ENCODE results near the gene LRR1. TPM values are rescaled to one million over a fixed set of nuclear protein-coding genes. Genes with fewer than 3 reads are reported as not detected.

The LRR1 gene
- total RNA-seq: 10 to 100 TPM in 4 of 8 experiments, 1 to 10 TPM in 4; 6.0 to 26.8 (median 10.5) TPM

- peak; percentile 72 to 88 (median 85) for ATAC-seq (replicated peaks in 6 of 8)
Observed at GRCh38 chr14:49598485-49599300, at the start of gene LRR1. TSS of gene LRR1 (plus strand) at chr14:49598940. CDS start at chr14:49599021, 81 bp downstream.

GRCh38 chr14:49549446-49549845 is 49.3 kb upstream of the LRR1 start:
- 0 to 100% (median 67%) methylated on average over 1 of the region's 1 CpG; no CpG with 5 or more reads in 6 of the 10 experiments for WGBS, 10 experiments
- no peak overlapping the region for H3K27ac ChIP-seq
- H3K4me3 ChIP-seq: no peak overlapping the region
- no peak for ATAC-seq (replicated peaks in 6 of 8)
- peaks cover 10 to 14% of the 10 kb centered on the region in 2 donors for H3K4me1 ChIP-seq (replicated peaks in 1 of 2)
- in situ Hi-C loops (cut with MboI; ENCODE audit: low pct_unique_long_range_greater_than_20kb in 2 of 9, low sequenced_read_pairs in 9 of 9, unreplicated experiment in 9 of 9): no loop called here

More at GRCh38 chr14:49598485-49599300, at the start of gene LRR1:
- in situ Hi-C loops (cut with MboI; ENCODE audit: low pct_unique_long_range_greater_than_20kb in 2 of 9, low sequenced_read_pairs in 9 of 9, unreplicated experiment in 9 of 9): no loop called here
- 0 to 7% (median 0%) methylated on average over 1 to 13 of the region's 77 CpGs; no CpG with 5 or more reads in 3 of the 10 experiments for WGBS, 10 experiments
- Histone ChIP-seq H3K4me1 (replicated peaks in 1 of 2) (peaks cover 0 to 4% of the 10 kb centered on the region in 2 donors), H3K27ac (peak within 1 kb of the TSS; percentile 96), H3K4me3 (peak within 1 kb of the TSS; percentile 74 to 97 (median 87))

GRCh38 chr14:49549881-49550280 is 48.9 kb upstream of the LRR1 start:
- Histone ChIP-seq H3K27ac (peak overlapping the region in 1 of 2 donors; percentile 7), H3K4me3 (no peak overlapping the region), H3K4me1 (replicated peaks in 1 of 2) (peaks cover 10 to 14% of the 10 kb centered on the region in 2 donors)
- in situ Hi-C loops (cut with MboI; ENCODE audit: low pct_unique_long_range_greater_than_20kb in 2 of 9, low sequenced_read_pairs in 9 of 9, unreplicated experiment in 9 of 9): no loop called here
- peak in 6 of 8 experiments; percentile 27 to 94 (median 61) for ATAC-seq (replicated peaks in 6 of 8)
- WGBS, 10 experiments: 0 to 80% (median 17%) methylated on average over 1 to 3 of the region's 4 CpGs; no CpG with 5 or more reads in 1 of the 10 experiments

GRCh38 chr14:49550286-49551184 is 48.2 kb upstream of the LRR1 start:
- no peak overlapping the region for H3K27ac ChIP-seq
- H3K4me1 ChIP-seq (replicated peaks in 1 of 2): peaks cover 10 to 14% of the 10 kb centered on the region in 2 donors
- H3K4me3 ChIP-seq: no peak overlapping the region
- in situ Hi-C loops (cut with MboI; ENCODE audit: low pct_unique_long_range_greater_than_20kb in 2 of 9, low sequenced_read_pairs in 9 of 9, unreplicated experiment in 9 of 9): no loop called here
- WGBS, 10 experiments: 13 to 100% (median 56%) methylated on average over 1 to 5 of the region's 5 CpGs
- peak in 5 of 8 experiments; percentile 32 to 53 (median 43) for ATAC-seq (replicated peaks in 6 of 8)

GRCh38 chr14:49551569-49551968 is 47.2 kb upstream of the LRR1 start:
- 17 to 100% (median 100%) methylated on average over 1 to 2 of the region's 2 CpGs; no CpG with 5 or more reads in 3 of the 10 experiments for WGBS, 10 experiments
- Histone ChIP-seq H3K27ac (no peak overlapping the region), H3K4me3 (no peak overlapping the region), H3K4me1 (replicated peaks in 1 of 2) (peaks cover 10 to 14% of the 10 kb centered on the region in 2 donors)
- in situ Hi-C loops (cut with MboI; ENCODE audit: low pct_unique_long_range_greater_than_20kb in 2 of 9, low sequenced_read_pairs in 9 of 9, unreplicated experiment in 9 of 9): no loop called here
- no peak for ATAC-seq (replicated peaks in 6 of 8)

GRCh38 chr14:49553106-49553505 is 45.6 kb upstream of the LRR1 start:
- Histone ChIP-seq H3K4me1 (replicated peaks in 1 of 2) (peaks cover 10 to 14% of the 10 kb centered on the region in 2 donors), H3K27ac (no peak overlapping the region), H3K4me3 (no peak overlapping the region)
- no peak for ATAC-seq (replicated peaks in 6 of 8)
- in situ Hi-C loops (cut with MboI; ENCODE audit: low pct_unique_long_range_greater_than_20kb in 2 of 9, low sequenced_read_pairs in 9 of 9, unreplicated experiment in 9 of 9): no loop called here

GRCh38 chr14:49553892-49554291 is 44.8 kb upstream of the LRR1 start:
- Histone ChIP-seq H3K4me1 (replicated peaks in 1 of 2) (peaks cover 10 to 14% of the 10 kb centered on the region in 2 donors), H3K4me3 (no peak overlapping the region), H3K27ac (no peak overlapping the region)
- no peak for ATAC-seq (replicated peaks in 6 of 8)
- in situ Hi-C loops (cut with MboI; ENCODE audit: low pct_unique_long_range_greater_than_20kb in 2 of 9, low sequenced_read_pairs in 9 of 9, unreplicated experiment in 9 of 9): no loop called here
- WGBS, 10 experiments: 0 to 95% (median 64%) methylated on average over 1 to 3 of the region's 3 CpGs; no CpG with 5 or more reads in 3 of the 10 experiments

- no peak for ATAC-seq (replicated peaks in 6 of 8)
- Histone ChIP-seq H3K4me1 (replicated peaks in 1 of 2) (no peaks in the 10 kb centered on the region), H3K4me3 (no peak overlapping the region), H3K27ac (no peak overlapping the region)
- WGBS, 10 experiments: 31 to 100% (median 92%) methylated on average over 1 to 6 of the region's 6 CpGs; no CpG with 5 or more reads in 1 of the 10 experiments
- in situ Hi-C loops (cut with MboI; ENCODE audit: low pct_unique_long_range_greater_than_20kb in 2 of 9, low sequenced_read_pairs in 9 of 9, unreplicated experiment in 9 of 9): no loop called here
Observed at GRCh38 chr14:49559979-49560768, 38.6 kb upstream of the LRR1 start.

GRCh38 chr14:49566714-49567113 is 32.0 kb upstream of the LRR1 start:
- ATAC-seq (replicated peaks in 6 of 8): no peak
- Histone ChIP-seq H3K27ac (no peak overlapping the region), H3K4me1 (replicated peaks in 1 of 2) (no peaks in the 10 kb centered on the region), H3K4me3 (no peak overlapping the region)
- in situ Hi-C loops (cut with MboI; ENCODE audit: low pct_unique_long_range_greater_than_20kb in 2 of 9, low sequenced_read_pairs in 9 of 9, unreplicated experiment in 9 of 9): no loop called here
- 83 to 100% (median 90%) methylated on average over 1 to 10 of the region's 12 CpGs; no CpG with 5 or more reads in 6 of the 10 experiments for WGBS, 10 experiments

GRCh38 chr14:49569281-49569680 is 29.5 kb upstream of the LRR1 start:
- no peaks in the 10 kb centered on the region for H3K4me1 ChIP-seq (replicated peaks in 1 of 2)
- H3K27ac ChIP-seq: no peak overlapping the region
- in situ Hi-C loops (cut with MboI; ENCODE audit: low pct_unique_long_range_greater_than_20kb in 2 of 9, low sequenced_read_pairs in 9 of 9, unreplicated experiment in 9 of 9): no loop called here
- WGBS, 10 experiments: 0 to 100% (median 95%) methylated on average over 1 to 3 of the region's 3 CpGs; no CpG with 5 or more reads in 1 of the 10 experiments
- H3K4me3 ChIP-seq: no peak overlapping the region
- ATAC-seq (replicated peaks in 6 of 8): no peak

- in situ Hi-C loops (cut with MboI; ENCODE audit: low pct_unique_long_range_greater_than_20kb in 2 of 9, low sequenced_read_pairs in 9 of 9, unreplicated experiment in 9 of 9): no loop called here
- Histone ChIP-seq H3K27ac (no peak overlapping the region), H3K4me1 (replicated peaks in 1 of 2) (no peaks in the 10 kb centered on the region), H3K4me3 (no peak overlapping the region)
- WGBS, 10 experiments: 90 to 100% (median 96%) methylated on average over 1 to 5 of the region's 5 CpGs; no CpG with 5 or more reads in 2 of the 10 experiments
- ATAC-seq (replicated peaks in 6 of 8): no peak
Observed at GRCh38 chr14:49574038-49574437, 24.7 kb upstream of the LRR1 start.

GRCh38 chr14:49578141-49578540 is 20.6 kb upstream of the LRR1 start:
- H3K27ac ChIP-seq: no peak overlapping the region
- H3K4me1 ChIP-seq (replicated peaks in 1 of 2): no peaks in the 10 kb centered on the region
- in situ Hi-C loops (cut with MboI; ENCODE audit: low pct_unique_long_range_greater_than_20kb in 2 of 9, low sequenced_read_pairs in 9 of 9, unreplicated experiment in 9 of 9): no loop called here
- H3K4me3 ChIP-seq: no peak overlapping the region
- no peak for ATAC-seq (replicated peaks in 6 of 8)
- 86 to 100% (median 100%) methylated on average over 1 of the region's 1 CpG; no CpG with 5 or more reads in 2 of the 10 experiments for WGBS, 10 experiments

Data from motor neuron (in vitro differentiated cells).